ENCODE measurements around the gene CNPY1. TPM values are rescaled to one million over a fixed set of nuclear protein-coding genes. Genes with fewer than 3 reads are reported as not detected.

The CNPY1 gene
- total RNA-seq, 1 donor from 2014 or later = not detected

GRCh38 chr7:155586843-155587440 lies 40.6 kb upstream of the CNPY1 start:
- H3K4me3 Mint-ChIP-seq (ENCODE audit: unreplicated experiment) = no peak overlapping the region
- TF ChIP-seq, protein P1, sequence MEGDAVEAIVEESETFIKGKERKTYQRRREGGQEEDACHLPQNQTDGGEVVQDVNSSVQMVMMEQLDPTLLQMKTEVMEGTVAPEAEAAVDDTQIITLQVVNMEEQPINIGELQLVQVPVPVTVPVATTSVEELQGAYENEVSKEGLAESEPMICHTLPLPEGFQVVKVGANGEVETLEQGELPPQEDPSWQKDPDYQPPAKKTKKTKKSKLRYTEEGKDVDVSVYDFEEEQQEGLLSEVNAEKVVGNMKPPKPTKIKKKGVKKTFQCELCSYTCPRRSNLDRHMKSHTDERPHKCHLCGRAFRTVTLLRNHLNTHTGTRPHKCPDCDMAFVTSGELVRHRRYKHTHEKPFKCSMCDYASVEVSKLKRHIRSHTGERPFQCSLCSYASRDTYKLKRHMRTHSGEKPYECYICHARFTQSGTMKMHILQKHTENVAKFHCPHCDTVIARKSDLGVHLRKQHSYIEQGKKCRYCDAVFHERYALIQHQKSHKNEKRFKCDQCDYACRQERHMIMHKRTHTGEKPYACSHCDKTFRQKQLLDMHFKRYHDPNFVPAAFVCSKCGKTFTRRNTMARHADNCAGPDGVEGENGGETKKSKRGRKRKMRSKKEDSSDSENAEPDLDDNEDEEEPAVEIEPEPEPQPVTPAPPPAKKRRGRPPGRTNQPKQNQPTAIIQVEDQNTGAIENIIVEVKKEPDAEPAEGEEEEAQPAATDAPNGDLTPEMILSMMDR (IDR thresholded peaks at IDR 0.05; ENCODE audit: partially characterized antibody, unreplicated experiment) = no peak

DNA sequence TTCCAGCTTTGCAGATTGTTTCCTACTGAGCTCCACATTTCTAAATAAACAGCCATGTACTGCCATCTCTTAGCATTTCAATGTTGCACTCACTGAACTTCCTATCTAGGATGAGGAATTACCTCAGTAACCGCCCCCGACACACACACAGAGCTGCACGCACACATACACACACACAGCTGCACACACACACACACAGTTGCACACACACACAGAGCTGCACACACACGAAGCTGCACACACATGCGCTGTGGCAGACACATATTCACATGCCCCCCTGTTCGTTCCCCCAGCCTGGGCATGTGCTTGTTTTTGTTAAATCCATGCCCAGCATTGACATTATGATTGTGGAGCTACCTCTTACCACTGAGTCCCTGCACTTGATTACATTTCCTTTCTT lies 39.6 kb upstream of the CNPY1 start:
- no peak for DNase-seq
- Mint-ChIP-seq H3K9me3 (ENCODE audit: unreplicated experiment) (peaks cover 6% of the 10 kb centered on the region), H3K4me1 (ENCODE audit: low read depth, unreplicated experiment) (peaks cover 5% of the 10 kb centered on the region), H3K36me3 (ENCODE audit: unreplicated experiment) (no peaks in the 10 kb centered on the region), H3K4me3 (ENCODE audit: unreplicated experiment) (no peak overlapping the region), H3K27me3 (ENCODE audit: unreplicated experiment) (peaks cover 10% of the 10 kb centered on the region), H3K27ac (ENCODE audit: unreplicated experiment) (no peak overlapping the region)
- TF ChIP-seq, protein P1 (IDR thresholded peaks at IDR 0.05; ENCODE audit: partially characterized antibody, unreplicated experiment) = no peak

More at GRCh38 chr7:155586843-155587440, 40.6 kb upstream of the CNPY1 start:
- no peaks in the 10 kb centered on the region for H3K36me3 Mint-ChIP-seq (ENCODE audit: unreplicated experiment)
- H3K9me3 Mint-ChIP-seq (ENCODE audit: unreplicated experiment) = peaks cover 6% of the 10 kb centered on the region
- no peak overlapping the region for H3K27ac Mint-ChIP-seq (ENCODE audit: unreplicated experiment)
- DNase-seq = no peak
- H3K4me1 Mint-ChIP-seq (ENCODE audit: low read depth, unreplicated experiment) = peaks cover 5% of the 10 kb centered on the region
- H3K27me3 Mint-ChIP-seq (ENCODE audit: unreplicated experiment) = peaks cover 10% of the 10 kb centered on the region

DNA sequence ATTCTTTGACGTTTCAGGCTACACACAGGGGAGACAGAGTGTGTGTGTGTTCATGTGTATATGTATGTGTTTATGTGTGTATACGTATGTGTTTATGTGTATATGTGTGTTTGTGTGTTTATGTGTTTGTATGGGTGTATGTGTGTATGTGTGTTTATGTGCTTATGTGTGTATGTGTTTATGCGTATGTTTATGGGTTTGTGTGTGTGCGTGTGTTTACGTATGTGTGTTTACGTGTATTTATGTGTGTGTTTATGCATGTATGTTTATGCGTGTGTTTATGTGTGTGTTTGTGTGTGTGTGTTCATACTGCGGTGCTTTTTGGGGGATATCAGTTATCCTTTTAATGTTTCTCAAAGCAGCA lies 39.2 kb upstream of the CNPY1 start:
- Mint-ChIP-seq H3K4me3 (ENCODE audit: unreplicated experiment) (no peak overlapping the region), H3K9me3 (ENCODE audit: unreplicated experiment) (peaks cover 6% of the 10 kb centered on the region), H3K27me3 (ENCODE audit: unreplicated experiment) (peaks cover 10% of the 10 kb centered on the region), H3K4me1 (ENCODE audit: low read depth, unreplicated experiment) (peaks cover 5% of the 10 kb centered on the region), H3K36me3 (ENCODE audit: unreplicated experiment) (no peaks in the 10 kb centered on the region), H3K27ac (ENCODE audit: unreplicated experiment) (no peak overlapping the region)
- DNase-seq = no peak
- TF ChIP-seq, protein P1 (IDR thresholded peaks at IDR 0.05; ENCODE audit: partially characterized antibody, unreplicated experiment) = no peak

DNA sequence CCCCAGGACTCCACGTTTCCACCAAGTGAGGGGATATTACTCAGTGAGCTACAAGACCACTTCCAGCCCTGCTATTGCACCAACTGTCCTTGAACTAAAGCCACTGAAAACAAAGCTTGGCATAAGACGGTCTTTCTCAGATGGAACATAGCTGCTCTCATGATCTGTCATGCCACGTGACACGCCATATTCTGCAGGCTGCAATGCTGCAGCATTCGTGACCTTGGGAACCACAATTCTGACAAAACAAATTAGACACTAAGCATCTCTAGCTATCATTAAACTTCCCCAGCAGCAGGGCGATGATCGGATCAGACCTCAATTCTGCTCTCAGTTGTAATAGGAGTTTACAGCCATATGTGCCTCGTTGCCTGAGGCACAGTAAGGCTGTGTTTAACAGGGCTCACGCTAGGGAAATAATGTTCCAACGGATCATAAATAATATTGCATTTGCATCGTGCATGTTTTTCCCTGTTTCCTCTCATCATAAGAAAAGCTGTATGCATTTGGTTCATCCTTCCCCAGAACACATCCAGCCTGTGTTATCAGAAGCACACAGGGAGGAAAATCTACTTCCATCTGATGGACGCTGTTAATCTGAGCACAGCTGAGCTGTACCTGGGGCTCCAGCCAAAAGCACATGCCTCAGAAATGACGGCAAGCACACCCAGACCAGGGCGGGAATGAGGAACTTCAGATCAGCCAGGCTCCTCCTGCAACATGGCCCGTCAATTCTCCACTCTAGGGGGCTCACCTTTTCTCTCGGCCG lies 38.6 kb upstream of the CNPY1 start:
- TF ChIP-seq, protein P1 (IDR thresholded peaks at IDR 0.05; ENCODE audit: partially characterized antibody, unreplicated experiment) = no peak
- Mint-ChIP-seq H3K9me3 (ENCODE audit: unreplicated experiment) (peaks cover 6% of the 10 kb centered on the region), H3K4me1 (ENCODE audit: low read depth, unreplicated experiment) (peaks cover 5% of the 10 kb centered on the region), H3K27me3 (ENCODE audit: unreplicated experiment) (peaks cover 10% of the 10 kb centered on the region), H3K36me3 (ENCODE audit: unreplicated experiment) (no peaks in the 10 kb centered on the region), H3K27ac (ENCODE audit: unreplicated experiment) (no peak overlapping the region), H3K4me3 (ENCODE audit: unreplicated experiment) (no peak overlapping the region)
- no peak for DNase-seq

GRCh38 chr7:155584261-155584660 lies 37.9 kb upstream of the CNPY1 start:
- DNase-seq = no peak
- H3K27ac Mint-ChIP-seq (ENCODE audit: unreplicated experiment) = no peak overlapping the region
- H3K4me3 Mint-ChIP-seq (ENCODE audit: unreplicated experiment) = no peak overlapping the region
- peaks cover 10% of the 10 kb centered on the region for H3K27me3 Mint-ChIP-seq (ENCODE audit: unreplicated experiment)
- H3K4me1 Mint-ChIP-seq (ENCODE audit: low read depth, unreplicated experiment) = peaks cover 4% of the 10 kb centered on the region
- H3K36me3 Mint-ChIP-seq (ENCODE audit: unreplicated experiment) = no peaks in the 10 kb centered on the region
- TF ChIP-seq, protein P1 (IDR thresholded peaks at IDR 0.05; ENCODE audit: partially characterized antibody, unreplicated experiment) = no peak
- H3K9me3 Mint-ChIP-seq (ENCODE audit: unreplicated experiment) = peaks cover 6% of the 10 kb centered on the region
